NT2/D1 (cell line): ENCODE results near the gene RFX6.

Experiments used
- YY1 ChIP-seq: IDR thresholded peaks from 2 replicates; pipeline ENCODE4 v1.6.1; 2011; ENCODE audit not compliant: insufficient read length, insufficient read depth
- ZNF274 ChIP-seq: IDR thresholded peaks from 2 replicates; pipeline ENCODE4 v1.6.1; 2011; ENCODE audit warnings: mild to moderate bottlenecking, low read depth, low read length

- TF ChIP-seq YY1, result no peak
- no peak for TF ChIP-seq ZNF274
Observed at GRCh38 chr6:116876635-116877611, at the start of gene RFX6.
